GM21576 (cell line): ENCODE results near the gene ARHGAP25.

Experiments
- ATAC-seq: cut with Tn5 transposase; IDR thresholded peaks from one replicate; pipeline ENCODE4 v1.9.1; 2021; ENCODE audit warnings: mild to moderate bottlenecking, moderate library complexity; ENCODE audit not compliant: unreplicated experiment

ARHGAP25 gene

GRCh38 chr2:68827666-68828065 is 93.1 kb downstream of the ARHGAP25 start:
- ATAC-seq = no peak

- ATAC-seq = no peak
Observed at GRCh38 chr2:68828887-68829708, 94.5 kb downstream of the ARHGAP25 start.

- no peak for ATAC-seq
Observed at GRCh38 chr2:68829749-68830148, 95.1 kb downstream of the ARHGAP25 start.

GRCh38 chr2:68831686-68832232 is 97.1 kb downstream of the ARHGAP25 start:
- ATAC-seq = no peak

GRCh38 chr2:68832233-68832869 is 97.7 kb downstream of the ARHGAP25 start:
- ATAC-seq = peak; percentile 72

- no peak for ATAC-seq
Observed at GRCh38 chr2:68833162-68833561, 98.6 kb downstream of the ARHGAP25 start.

GRCh38 chr2:68834737-68835376 is 100.2 kb downstream of the ARHGAP25 start:
- ATAC-seq = no peak

GRCh38 chr2:68835621-68836020 is 101.0 kb downstream of the ARHGAP25 start:
- ATAC-seq = no peak

- ATAC-seq = no peak
Observed at GRCh38 chr2:68837164-68837860, 102.7 kb downstream of the ARHGAP25 start.

- peak; percentile 55 for ATAC-seq
Observed at GRCh38 chr2:68837861-68838341, 103.3 kb downstream of the ARHGAP25 start.

- no peak for ATAC-seq
Observed at GRCh38 chr2:68838641-68839040, 104.0 kb downstream of the ARHGAP25 start.

GRCh38 chr2:68839260-68839833 is 104.7 kb downstream of the ARHGAP25 start:
- ATAC-seq = no peak

GRCh38 chr2:68845043-68845442 is 110.4 kb downstream of the ARHGAP25 start:
- ATAC-seq = no peak

GRCh38 chr2:68846091-68846490 is 111.5 kb downstream of the ARHGAP25 start:
- ATAC-seq = no peak

GRCh38 chr2:68847751-68848150 is 113.1 kb downstream of the ARHGAP25 start:
- ATAC-seq = no peak

- no peak for ATAC-seq
Observed at GRCh38 chr2:68849579-68850030, 115.0 kb downstream of the ARHGAP25 start.

GRCh38 chr2:68850524-68850923 is 115.9 kb downstream of the ARHGAP25 start:
- no peak for ATAC-seq

GRCh38 chr2:68853035-68853434 is 118.4 kb downstream of the ARHGAP25 start:
- no peak for ATAC-seq

- no peak for ATAC-seq
Observed at GRCh38 chr2:68853915-68854314, 119.3 kb downstream of the ARHGAP25 start.

- no peak for ATAC-seq
Observed at GRCh38 chr2:68854476-68854875, 119.9 kb downstream of the ARHGAP25 start.
